A673 (cell line): ENCODE results near the gene RECQL. TPM values are rescaled to one million over a fixed set of nuclear protein-coding genes. Genes with fewer than 3 reads are reported as not detected.

ENCODE experiments used
- BruUV-seq: library from RNA; stranded (reverse); fragments of 400-500 nt; replicated peaks from 2 replicates; lab custom pipeline; 2021; lab: Mats Ljungman, UMichigan
- CTCF ChIA-PET: fragments of 300-600 bp; sonication (Branson Sonifier 250); formaldehyde crosslinking; loops from one replicate; lab custom pipeline; 2022; ENCODE audit warnings: antibody characterized with exemption; lab: Charles Lee
- POLR2A ChIA-PET: fragments of 300-600 bp; sonication (Branson Sonifier 250); formaldehyde crosslinking; loops from one replicate; lab custom pipeline; 2022; ENCODE audit warnings: antibody characterized with exemption; ENCODE audit not compliant: low non-redundant PET; lab: Charles Lee
- DNase-seq: peaks from one replicate; pipeline ENCODE4 v3.0.0-alpha.2; 2015; ENCODE audit warnings: low spot score
- H3K27ac ChIP-seq: fragments of 200-600 bp; sonication (generic); 2 replicates; pipeline ENCODE4 v1.5.1; 2016; ENCODE audit warnings: mixed run types, low read depth, mild to moderate bottlenecking, mixed read lengths, antibody characterized with exemption, low read length; ENCODE audit not compliant: poor library complexity, severe bottlenecking
- H3K27me3 ChIP-seq: fragments of 200-600 bp; sonication (generic); replicated peaks from 2 replicates; pipeline ENCODE4 v1.6.1; 2017; ENCODE audit warnings: mixed run types, low read depth, mild to moderate bottlenecking, mixed read lengths, antibody characterized with exemption, low read length; ENCODE audit not compliant: insufficient read depth, poor library complexity
- H3K36me3 ChIP-seq: fragments of 200-600 bp; sonication (generic); 2 replicates; pipeline ENCODE4 v1.6.1; 2016; ENCODE audit warnings: mixed run types, mild to moderate bottlenecking, mixed read lengths, antibody characterized with exemption, low read length; ENCODE audit not compliant: insufficient read depth, poor library complexity, severe bottlenecking
- H3K4me1 ChIP-seq: fragments of 200-600 bp; sonication (generic); 2 replicates; pipeline ENCODE4 v1.6.1; 2017; ENCODE audit warnings: mixed run types, mild to moderate bottlenecking, mixed read lengths, antibody characterized with exemption, low read length; ENCODE audit not compliant: insufficient read depth, poor library complexity, severe bottlenecking
- H3K4me3 ChIP-seq: fragments of 200-600 bp; sonication (generic); 2 replicates; pipeline ENCODE4 v1.5.1; 2016; ENCODE audit warnings: low read depth, mixed run types, mild to moderate bottlenecking, mixed read lengths, low read length; ENCODE audit not compliant: poor library complexity, severe bottlenecking
- H3K9me3 ChIP-seq: fragments of 200-600 bp; sonication (generic); 2 replicates; pipeline ENCODE4 v1.6.1; 2016; ENCODE audit warnings: mixed run types, low read depth, mild to moderate bottlenecking, mixed read lengths, antibody characterized with exemption, low read length; ENCODE audit not compliant: poor library complexity, severe bottlenecking
- CTCF ChIP-seq: fragments of 300-800, 200-600 bp; sonication (generic); conservative IDR thresholded peaks from 2 replicates; pipeline ENCODE4 v1.5.1; 2017; ENCODE audit warnings: low read depth, mild to moderate bottlenecking, antibody characterized with exemption, low read length, moderate library complexity, mixed read lengths
- EZH2 ChIP-seq: fragments of 200-600 bp; sonication (generic); IDR thresholded peaks from 2 replicates; pipeline ENCODE4 v1.6.1; 2017; ENCODE audit warnings: borderline replicate concordance, low read depth, mild to moderate bottlenecking, mixed read lengths, antibody characterized with exemption, low read length; ENCODE audit not compliant: poor library complexity, severe bottlenecking
- intact Hi-C: fragments of 100-400 bp; cut with micrococcal nuclease; formaldehyde crosslinking; loops from one replicate; pipeline ENCODE4 v1.10.0; 2022; ENCODE audit not compliant: unreplicated experiment
- total RNA-seq: library from RNA; stranded (reverse); gene quantifications from 2 replicates; pipeline ENCODE4 v1.2.3, GENCODE V29; 2021

RECQL gene
- total RNA-seq, 1 experiment from 2014 or later = 38.2 TPM

GRCh38 chr12:21459474-21459873 is 42.0 kb downstream of the RECQL start:
- no peak for DNase-seq
- Histone ChIP-seq H3K27me3 (no peaks in the 10 kb centered on the region), H3K27ac (no peak overlapping the region), H3K36me3 (peaks cover 10% of the 10 kb centered on the region), H3K9me3 (no peaks in the 10 kb centered on the region), H3K4me3 (no peak overlapping the region), H3K4me1 (no peaks in the 10 kb centered on the region)
- intact Hi-C loops = no loop called here
- BruUV-seq = no TSS peak
- TF ChIP-seq EZH2 (no peak), CTCF (no peak)
- ChIA-PET POLR2A (no interaction called here), CTCF (no interaction called here)

- no peak overlapping the region for H3K27ac ChIP-seq
- DNase-seq = no peak
- no TSS peak for BruUV-seq
- H3K4me3 ChIP-seq = no peak overlapping the region
- peaks cover 10% of the 10 kb centered on the region for H3K36me3 ChIP-seq
- intact Hi-C loops = no loop called here
- POLR2A ChIA-PET = no interaction called here
- TF ChIP-seq CTCF = no peak
- no peak for TF ChIP-seq EZH2
- CTCF ChIA-PET = no interaction called here
- no peaks in the 10 kb centered on the region for H3K27me3 ChIP-seq
- H3K4me1 ChIP-seq = peaks cover 5% of the 10 kb centered on the region
- H3K9me3 ChIP-seq = no peaks in the 10 kb centered on the region
Observed at GRCh38 chr12:21456291-21456780, 45.1 kb downstream of the RECQL start.

GRCh38 chr12:21453312-21453852 is 48.1 kb downstream of the RECQL start:
- BruUV-seq = no TSS peak
- CTCF ChIA-PET = no interaction called here
- DNase-seq = peak; percentile 35
- Histone ChIP-seq H3K4me1 (peaks cover 5% of the 10 kb centered on the region), H3K27me3 (no peaks in the 10 kb centered on the region), H3K9me3 (no peaks in the 10 kb centered on the region), H3K4me3 (peak overlapping the region; percentile 24), H3K36me3 (peaks cover 10% of the 10 kb centered on the region), H3K27ac (peak overlapping the region; percentile 68)
- TF ChIP-seq CTCF (no peak), EZH2 (no peak)
- intact Hi-C loops = no loop called here
- POLR2A ChIA-PET = no interaction called here
